Astrocyte (in vitro differentiated cells and primary cell): Measurements from ENCODE around the gene DLGAP1.

ENCODE experiments used
- EZH2 ChIP-seq: IDR thresholded peaks from 2 replicates; pipeline ENCODE4 v1.6.1; 2012; ENCODE audit warnings: mild to moderate bottlenecking, low read length, inconsistent platforms; ENCODE audit not compliant: insufficient read depth
- TF ChIP-seq, protein P1 (sequence below): IDR thresholded peaks from 2 replicates; pipeline ENCODE4 v1.5.1; 2011; ENCODE audit warnings: low read depth, mild to moderate bottlenecking, inconsistent platforms, low read length, moderate library complexity; ENCODE audit not compliant: insufficient read depth

DNA sequence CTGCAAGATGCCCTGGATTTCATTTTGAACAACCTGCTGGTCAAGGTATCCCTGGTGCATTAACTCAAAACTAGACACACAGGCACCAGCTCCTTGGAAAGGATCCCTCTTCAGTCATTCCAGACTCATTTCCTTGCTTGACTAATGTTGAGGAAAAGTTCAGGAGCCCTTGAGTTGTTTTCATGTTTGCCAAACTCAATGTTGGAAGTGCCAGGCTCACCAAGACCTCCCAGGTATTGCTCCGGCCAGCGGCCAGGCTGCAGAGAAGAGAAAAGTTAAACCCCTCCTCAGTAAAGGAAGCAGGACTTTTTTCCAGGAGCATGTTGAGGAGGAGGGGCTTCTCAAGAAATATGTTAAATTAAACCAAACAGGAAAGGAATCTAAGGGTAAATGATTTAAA is 962.4 kb downstream of the DLGAP1 start:
- TF ChIP-seq, protein P1, sequence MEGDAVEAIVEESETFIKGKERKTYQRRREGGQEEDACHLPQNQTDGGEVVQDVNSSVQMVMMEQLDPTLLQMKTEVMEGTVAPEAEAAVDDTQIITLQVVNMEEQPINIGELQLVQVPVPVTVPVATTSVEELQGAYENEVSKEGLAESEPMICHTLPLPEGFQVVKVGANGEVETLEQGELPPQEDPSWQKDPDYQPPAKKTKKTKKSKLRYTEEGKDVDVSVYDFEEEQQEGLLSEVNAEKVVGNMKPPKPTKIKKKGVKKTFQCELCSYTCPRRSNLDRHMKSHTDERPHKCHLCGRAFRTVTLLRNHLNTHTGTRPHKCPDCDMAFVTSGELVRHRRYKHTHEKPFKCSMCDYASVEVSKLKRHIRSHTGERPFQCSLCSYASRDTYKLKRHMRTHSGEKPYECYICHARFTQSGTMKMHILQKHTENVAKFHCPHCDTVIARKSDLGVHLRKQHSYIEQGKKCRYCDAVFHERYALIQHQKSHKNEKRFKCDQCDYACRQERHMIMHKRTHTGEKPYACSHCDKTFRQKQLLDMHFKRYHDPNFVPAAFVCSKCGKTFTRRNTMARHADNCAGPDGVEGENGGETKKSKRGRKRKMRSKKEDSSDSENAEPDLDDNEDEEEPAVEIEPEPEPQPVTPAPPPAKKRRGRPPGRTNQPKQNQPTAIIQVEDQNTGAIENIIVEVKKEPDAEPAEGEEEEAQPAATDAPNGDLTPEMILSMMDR = no peak
- TF ChIP-seq EZH2 = no peak
